Spleen (tissue), 7 donors: ENCODE results near the gene NAGA.

Experiments
- CTCF ChIP-seq, 11 experiments: fragments of 200-600 bp in 7 of 11; fragments of 450-650 bp in 4 of 11; sonication (generic) in 4 of 11; IDR thresholded peaks in 8 of 11; conservative IDR thresholded peaks in 3 of 11; 1 replicate in 7 of 11; 2 replicates in 4 of 11; pipeline versions ENCODE4 v1.4.0 to v1.8.0; 2016 to 2021; ENCODE audit warnings: antibody characterized with exemption in 11 of 11, inconsistent platforms in 4 of 11, mild to moderate bottlenecking in 1 of 11
- POLR2A ChIP-seq, 3 donors: fragments of 450-650 bp; IDR thresholded peaks; one replicate each; pipeline ENCODE4 v1.5.1; 2017; ENCODE audit warnings: antibody characterized with exemption in 3 of 3, mild to moderate bottlenecking in 1 of 3
- donor health status: DM: no; HTN: no; CAD: no; lungs with moderate emphysema.
- donor health status: DM: no; HTN: no; CAD: no.
- donor health status: DM: no; HTN: no; CAD: no.

- TF ChIP-seq POLR2A (IDR thresholded peaks at IDR 0.05) (no peak), CTCF (IDR thresholded peaks at IDR 0.05 in 8 of 11, conservative IDR thresholded peaks at IDR 0.05 in 3 of 11) (no peak)
Measured at GRCh38 chr22:42052765-42053164, 17.8 kb downstream of the NAGA start.
